ENCODE measurements around the gene TP53I3.
A peak's percentile ranks its signal among the peaks of the same experiment; 100 is the strongest.
"Not testable (repeated sequence)": the region's sequence is repeated elsewhere in the genome, so short reads cannot be mapped to it uniquely, and the experiment has no call there.

The TP53I3 gene

GRCh38 chr2:24084386-24085199 is at the start of gene TP53I3:
TP53I3 (minus strand) TSS chr2:24084834; CDS start chr2:24084326, 508 bp downstream.
- peak; percentile 83 for DNase-seq

- DNase-seq: no peak
Measured at GRCh38 chr2:24132543-24132942, 47.9 kb upstream of the TP53I3 start.

- DNase-seq: no peak
Measured at GRCh38 chr2:24125956-24126355, 41.3 kb upstream of the TP53I3 start.

GRCh38 chr2:24123922-24124580 is 39.4 kb upstream of the TP53I3 start:
- DNase-seq: no peak

- peak; percentile 81 for DNase-seq
Measured at GRCh38 chr2:24123195-24123921, 38.7 kb upstream of the TP53I3 start, which contains the start of the genes FAM228B and PFN4. FAM228B (plus strand) TSS chr2:24123469; CDS start chr2:24124362, 893 bp downstream. PFN4 (minus strand) TSS chr2:24123334; CDS start chr2:24122535, 799 bp downstream.

GRCh38 chr2:24122366-24123194 is 37.9 kb upstream of the TP53I3 start:
- no peak for DNase-seq

- no peak for DNase-seq
Measured at GRCh38 chr2:24121469-24121868, 36.8 kb upstream of the TP53I3 start.

- DNase-seq: no peak
Measured at GRCh38 chr2:24121066-24121465, 36.4 kb upstream of the TP53I3 start.

GRCh38 chr2:24117902-24118301 is 33.3 kb upstream of the TP53I3 start:
- no peak for DNase-seq

- DNase-seq: no peak
Measured at GRCh38 chr2:24115057-24115456, 30.4 kb upstream of the TP53I3 start.

GRCh38 chr2:24111407-24111901 is 26.8 kb upstream of the TP53I3 start:
- DNase-seq: no peak

GRCh38 chr2:24110660-24111303 is 26.1 kb upstream of the TP53I3 start:
- no peak for DNase-seq

- not testable (repeated sequence) for DNase-seq
Measured at GRCh38 chr2:24109431-24109830, 24.8 kb upstream of the TP53I3 start.

- DNase-seq: no peak
Measured at GRCh38 chr2:24107336-24107735, 22.7 kb upstream of the TP53I3 start.

- no peak for DNase-seq
Measured at GRCh38 chr2:24106786-24107185, 22.2 kb upstream of the TP53I3 start.

- DNase-seq: no peak
Measured at GRCh38 chr2:24105816-24106215, 21.2 kb upstream of the TP53I3 start.

GRCh38 chr2:24104906-24105305 is 20.3 kb upstream of the TP53I3 start:
- DNase-seq: no peak

GRCh38 chr2:24104110-24104650 is 19.5 kb upstream of the TP53I3 start:
- no peak for DNase-seq

- DNase-seq: no peak
Measured at GRCh38 chr2:24102677-24103076, 18.0 kb upstream of the TP53I3 start.

GRCh38 chr2:24101992-24102391 is 17.4 kb upstream of the TP53I3 start:
- no peak for DNase-seq

GRCh38 chr2:24100732-24101131 is 16.1 kb upstream of the TP53I3 start:
- DNase-seq: not testable (repeated sequence)

Measured in 8988T (cell line).